Measurements from ENCODE around the gene DICER1.

DICER1 gene

GRCh38 chr14:95119336-95119735 is 38.0 kb downstream of the DICER1 start:
- DNase-seq = no peak

DNA sequence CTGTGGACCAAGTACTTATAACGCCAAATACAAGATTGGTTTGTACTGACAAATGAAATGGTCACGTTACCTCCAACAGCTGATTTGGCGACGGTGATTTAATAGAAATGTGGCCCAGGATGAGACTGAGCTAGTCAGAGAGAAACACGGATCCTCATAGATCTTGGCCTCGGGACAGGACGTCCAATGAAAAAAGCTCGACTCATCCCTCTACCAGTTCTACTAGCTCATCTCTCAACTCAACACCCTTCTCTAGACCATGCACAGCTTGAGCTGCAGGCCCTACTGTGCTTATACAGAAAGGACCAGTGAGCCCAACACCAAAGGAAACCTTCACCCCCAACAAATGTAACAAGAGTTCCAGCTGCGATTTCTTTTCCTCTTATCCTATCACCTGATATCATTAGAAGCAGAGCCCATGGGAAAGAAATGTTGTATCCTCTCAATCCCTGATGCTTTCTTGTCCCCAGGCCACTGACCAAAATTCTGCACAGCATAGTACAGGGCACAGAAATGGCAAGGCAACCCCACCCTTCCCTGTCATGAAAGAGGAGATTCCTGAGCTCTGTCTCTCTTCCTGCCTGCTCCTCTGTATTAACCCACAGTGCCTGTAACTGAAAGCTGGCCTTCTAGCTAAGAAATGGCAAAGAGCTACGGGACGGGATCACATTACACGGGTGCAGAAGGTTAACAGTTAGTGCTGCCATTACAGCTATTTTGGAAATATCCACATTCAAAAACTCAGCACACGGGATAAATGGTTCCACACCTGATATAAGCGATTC is 39.2 kb downstream of the DICER1 start:
- no peak for DNase-seq

DNA sequence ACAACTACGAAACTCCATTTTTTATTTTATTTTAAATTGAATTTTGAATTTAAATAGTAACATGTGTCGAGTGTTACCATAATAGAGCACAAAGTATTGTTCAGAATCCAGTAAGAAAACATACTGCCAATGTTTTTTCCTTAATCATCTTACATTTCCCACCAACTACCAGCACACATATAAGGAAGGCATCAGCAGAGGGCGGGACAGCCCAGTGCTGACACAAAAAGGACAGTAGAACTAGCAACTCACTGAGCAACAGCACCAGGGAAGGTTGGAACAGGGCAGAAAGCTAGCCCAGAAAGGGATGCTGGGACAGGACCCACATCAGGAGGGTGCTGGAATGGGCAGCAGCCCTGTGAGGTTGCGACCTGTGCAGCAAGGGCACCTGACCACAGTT is 43.9 kb downstream of the DICER1 start:
- no peak for DNase-seq

GRCh38 chr14:95111507-95112164 is 45.7 kb downstream of the DICER1 start:
- no peak for DNase-seq

DNA sequence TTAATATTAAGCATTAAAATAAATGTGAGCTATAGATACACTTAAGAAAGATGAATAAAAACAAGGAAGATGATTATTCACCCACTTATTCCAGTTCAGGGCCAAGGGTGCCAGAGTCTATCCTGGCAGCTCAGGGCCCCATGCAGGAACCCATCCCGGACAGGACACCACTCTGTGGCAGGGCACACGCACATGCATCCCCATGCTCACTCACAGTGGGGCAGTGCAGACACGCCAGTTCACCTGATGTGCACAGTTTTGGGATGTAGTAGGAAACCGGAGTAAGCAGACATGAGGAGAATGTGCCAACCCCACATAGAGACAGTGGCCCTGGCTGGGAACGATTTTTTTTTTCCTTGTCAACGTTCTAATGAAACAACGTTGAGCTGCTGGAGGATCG is 47.2 kb downstream of the DICER1 start:
- no peak for DNase-seq

- no peak for DNase-seq
These were observed 49.6 kb downstream of the DICER1 start for GRCh38 chr14:95107711-95108110.

DNA sequence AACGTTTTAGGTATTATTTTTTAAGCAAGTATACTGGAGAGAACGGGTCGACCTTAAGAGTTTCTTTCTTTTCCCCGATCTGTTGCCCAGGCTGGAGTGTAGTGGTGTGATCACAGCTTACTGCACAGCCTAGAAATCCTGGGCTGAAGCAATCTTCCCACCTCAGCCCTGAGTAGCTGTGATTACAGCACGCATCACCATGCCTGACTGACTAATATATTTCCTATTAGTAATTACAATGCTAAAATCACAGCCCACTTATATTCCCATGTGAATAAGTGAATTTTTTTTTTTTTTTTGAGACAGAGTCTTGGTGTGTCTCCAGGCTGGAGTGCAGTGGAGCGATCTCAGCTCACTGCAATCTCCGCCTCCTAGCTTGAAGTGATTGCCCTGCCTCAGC is 50.4 kb downstream of the DICER1 start:
- no peak for DNase-seq

DNA sequence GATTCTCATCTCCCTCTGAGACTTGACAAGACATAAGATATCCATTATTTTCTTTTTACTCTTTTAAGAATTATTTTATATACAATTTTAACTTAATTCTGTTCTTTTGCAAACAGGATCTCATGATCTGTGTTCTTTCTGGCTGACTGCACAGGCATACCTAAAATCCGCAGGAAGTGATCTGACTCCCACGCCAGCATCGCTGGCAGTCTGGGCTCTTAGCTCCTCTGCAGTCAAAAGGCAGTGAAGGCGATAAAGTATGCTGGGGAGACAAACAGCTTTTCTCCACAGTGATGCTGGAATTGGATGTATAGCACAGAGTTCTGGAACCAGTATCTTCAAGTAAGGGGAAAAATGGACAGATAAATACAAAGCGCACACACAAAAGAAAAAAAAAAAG is 52.4 kb downstream of the DICER1 start:
- no peak for DNase-seq

- no peak for DNase-seq
These were observed 54.7 kb downstream of the DICER1 start for GRCh38 chr14:95102680-95103044.

GRCh38 chr14:95101736-95102679 is 55.3 kb downstream of the DICER1 start:
- no peak for DNase-seq

DNA sequence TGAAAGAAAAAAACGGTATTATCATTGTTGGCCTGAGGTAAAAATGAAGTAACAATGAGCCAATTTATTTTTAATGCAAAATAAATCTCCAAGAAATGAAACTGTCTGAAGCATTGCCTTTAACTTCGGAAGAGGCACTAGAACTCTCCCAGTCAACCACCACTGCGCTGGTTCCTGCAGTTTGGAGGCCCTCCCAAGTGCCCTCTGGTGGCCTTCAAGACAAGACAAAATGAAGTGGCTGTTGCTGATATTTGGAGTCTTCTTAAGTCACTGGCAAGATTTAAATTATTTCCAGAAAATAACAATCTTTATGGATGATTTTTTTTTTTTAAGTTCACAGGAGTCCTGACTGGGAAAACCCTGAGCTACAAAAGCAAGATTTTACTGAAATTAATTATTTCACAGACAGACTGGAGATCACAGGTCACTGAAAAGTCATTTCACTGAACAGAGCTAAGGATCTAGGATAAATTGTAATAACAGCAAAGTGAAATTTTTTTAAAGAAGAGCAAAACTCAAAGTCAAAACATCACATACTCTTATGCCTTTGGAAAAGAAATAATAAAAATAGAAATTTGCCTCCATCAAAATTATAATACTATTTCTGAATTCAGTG is 58.2 kb downstream of the DICER1 start:
- peak; percentile 44 for DNase-seq

DNA sequence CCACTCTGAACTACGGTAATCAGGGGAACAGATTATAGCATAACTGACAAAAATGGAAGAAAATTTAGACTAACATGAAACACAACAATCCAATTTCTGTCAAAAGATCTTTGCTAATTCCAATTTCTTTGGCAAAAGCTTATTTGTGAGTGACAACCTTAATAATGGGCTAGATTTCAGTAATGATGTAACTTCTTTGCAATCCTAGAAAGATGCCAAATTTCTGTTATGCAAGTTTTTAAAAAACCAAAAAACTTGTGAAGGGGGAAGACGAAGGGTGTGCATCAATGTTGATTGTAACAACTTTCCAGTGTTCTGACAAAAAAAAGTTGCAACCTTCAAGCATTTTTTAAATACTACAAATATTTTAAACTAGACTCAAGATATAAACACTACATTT is 59.9 kb downstream of the DICER1 start:
- DNase-seq = no peak

GRCh38 chr14:95096476-95096875 is 60.9 kb downstream of the DICER1 start:
- no peak for DNase-seq

- DNase-seq = no peak
These were observed 61.3 kb downstream of the DICER1 start for GRCh38 chr14:95095996-95096395.

DNA sequence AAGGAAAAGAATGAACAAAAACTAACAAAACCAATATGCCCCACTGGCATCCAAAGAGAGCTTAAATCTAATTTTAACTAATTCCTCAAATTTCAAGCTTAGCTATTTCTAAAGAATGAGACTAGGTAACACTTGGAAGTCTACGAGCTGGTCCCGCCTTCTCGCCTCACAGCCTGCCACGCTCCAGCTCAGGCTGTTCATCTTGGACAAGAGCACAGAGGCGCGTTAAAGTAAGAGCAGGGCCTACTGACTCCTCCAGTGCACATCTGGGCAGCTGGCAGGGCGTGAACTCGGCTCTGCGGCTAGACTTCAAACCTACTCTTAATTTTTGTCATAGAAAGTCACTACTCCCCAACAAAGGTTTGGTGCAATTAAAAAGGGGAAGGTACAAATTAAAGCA is 64.6 kb downstream of the DICER1 start:
- DNase-seq = no peak

- no peak for DNase-seq
These were observed 65.7 kb downstream of the DICER1 start for GRCh38 chr14:95091581-95091980.

DNA sequence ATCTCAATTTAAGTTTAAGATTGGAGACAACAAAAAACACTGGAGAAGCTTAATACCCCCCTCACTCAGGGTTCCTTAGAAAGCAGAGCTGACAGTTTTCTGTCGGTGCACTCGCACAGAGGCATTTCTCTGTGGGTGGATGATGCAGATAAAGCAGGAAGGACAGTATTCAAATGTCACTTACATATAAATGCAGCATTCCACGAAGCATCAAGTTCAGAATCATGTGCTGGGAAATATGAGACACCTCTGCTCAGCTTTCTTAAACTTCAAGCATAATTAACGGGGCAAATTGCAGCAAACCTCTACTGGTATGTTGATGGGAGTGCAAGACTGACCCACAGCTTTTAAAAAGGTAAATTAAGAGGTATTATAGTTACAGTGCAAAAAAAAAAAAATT is 68.7 kb downstream of the DICER1 start:
- no peak for DNase-seq

GRCh38 chr14:95087619-95088018 is 69.7 kb downstream of the DICER1 start:
- DNase-seq = no peak

DNA sequence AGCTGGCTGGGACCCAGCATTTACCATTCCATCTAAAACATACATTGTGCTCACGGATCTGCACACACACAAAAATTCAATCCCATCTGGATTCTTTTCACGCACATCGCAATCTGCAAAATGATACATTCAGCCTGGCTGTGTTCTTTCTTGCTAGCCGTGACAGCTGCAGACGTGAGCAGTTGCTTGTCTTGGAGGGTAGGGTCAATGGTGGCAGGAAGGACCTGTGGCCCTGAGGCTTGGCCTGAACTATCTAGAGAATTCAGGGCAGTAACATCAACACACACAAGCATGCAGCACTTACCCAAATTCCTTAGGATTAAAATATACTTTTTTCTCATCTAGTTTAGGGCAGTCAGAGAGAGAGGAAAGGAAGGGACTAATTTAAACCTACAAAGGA is 72.0 kb downstream of the DICER1 start:
- DNase-seq = no peak

DNA sequence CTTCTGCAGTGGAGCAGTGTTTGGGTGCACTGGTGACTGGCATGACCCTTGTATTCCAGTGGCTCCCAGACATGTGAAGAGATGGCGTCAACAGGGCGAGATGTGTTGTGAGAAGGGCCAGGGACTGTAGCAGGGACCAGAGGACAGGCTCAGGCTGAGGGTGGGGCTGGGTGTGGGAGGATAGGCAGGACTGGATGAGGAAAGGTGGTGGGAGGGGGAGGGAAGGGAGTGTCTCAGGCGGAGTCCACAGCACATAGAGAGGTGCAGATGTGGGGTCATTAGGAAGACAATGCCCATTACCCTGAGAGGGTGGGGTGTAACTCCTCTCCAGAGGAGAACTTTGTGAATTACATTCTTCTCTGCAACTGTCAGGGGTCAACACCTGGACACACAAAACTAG is 78.5 kb downstream of the DICER1 start:
- DNase-seq = no peak

DNA sequence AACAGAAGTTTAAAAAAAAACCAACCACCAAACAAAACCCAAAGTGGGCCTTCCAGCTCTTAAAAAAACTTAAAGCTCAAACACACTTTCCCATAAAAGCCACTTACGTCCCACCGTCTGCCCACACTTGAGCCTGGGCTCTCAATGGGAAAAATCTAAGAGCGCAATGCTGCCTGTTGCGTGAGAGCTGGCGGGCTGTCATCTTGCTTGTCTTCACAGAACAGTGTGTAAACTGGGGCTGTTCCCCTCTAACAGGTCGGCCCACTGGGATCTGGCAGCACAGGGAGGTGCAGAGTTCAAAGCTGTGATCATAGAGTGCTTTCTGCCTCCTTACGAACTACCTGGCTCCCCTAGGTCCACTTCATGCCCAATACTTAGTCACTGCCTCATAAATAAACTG is 80.0 kb downstream of the DICER1 start:
- no peak for DNase-seq

GRCh38 chr14:95075789-95076188 is 81.5 kb downstream of the DICER1 start:
- no peak for DNase-seq

- DNase-seq = no peak
These were observed 83.4 kb downstream of the DICER1 start for GRCh38 chr14:95073947-95074346.

All from activated CD4-positive, alpha-beta T cell treated with anti-CD3 and anti-CD28 coated beads for 48 hours (primary cell).